Left ventricle myocardium superior (tissue), 1 donor: ENCODE results near the gene MTHFD1. TPM values are rescaled to one million over a fixed set of nuclear protein-coding genes. Genes with fewer than 3 reads are reported as not detected.
A peak's percentile ranks its signal among the peaks of the same experiment; 100 is the strongest.

Experiments
- ATAC-seq: fragments of 200-7000 bp; cut with Tn5 transposase; one replicate; pipeline ENCODE4 v1.9.1; 2020; ENCODE audit warnings: mild to moderate bottlenecking, moderate library complexity
- DNase-seq: peaks from one replicate; pipeline ENCODE4 v3.0.0-alpha.2; 2020
- intact Hi-C: fragments of 100-400 bp; cut with micrococcal nuclease; formaldehyde crosslinking; loops from one replicate; pipeline ENCODE4 v1.11.0; 2022
- total RNA-seq: library from RNA; stranded (reverse); fragmentation: NEBNext Ultra II Directional; extraction: Animal tissue kit (Norgen Biotek cat#: 25700); gene quantifications from one replicate; pipeline ENCODE4 v1.2.1, GENCODE V29; 2021
- donor health status: DM: no; HTN: yes; CAD: no; lungs with severe emphysema.

The MTHFD1 gene
- total RNA-seq, 1 donor from 2014 or later = 60.6 TPM

- DNase-seq = no peak
- no peak for ATAC-seq
- intact Hi-C loops = no loop called here
Observed at GRCh38 chr14:64440494-64440893, 52.3 kb downstream of the MTHFD1 start.

GRCh38 chr14:64442300-64442988 lies 54.3 kb downstream of the MTHFD1 start:
- peak; percentile 49 for DNase-seq
- ATAC-seq = peak; percentile 91
- intact Hi-C loops = no loop called here

GRCh38 chr14:64444140-64444539 lies 56.0 kb downstream of the MTHFD1 start:
- intact Hi-C loops = no loop called here
- no peak for DNase-seq
- ATAC-seq = no peak

GRCh38 chr14:64444984-64445845 lies 57.1 kb downstream of the MTHFD1 start:
- intact Hi-C loops = no loop called here
- no peak for DNase-seq
- no peak for ATAC-seq

- DNase-seq (no peak), ATAC-seq (no peak)
- intact Hi-C loops = no loop called here
Observed at GRCh38 chr14:64447876-64448670, 59.9 kb downstream of the MTHFD1 start.

- intact Hi-C loops = no loop called here
- DNase-seq (no peak), ATAC-seq (no peak)
Observed at GRCh38 chr14:64450255-64450654, 62.1 kb downstream of the MTHFD1 start.

- ATAC-seq (no peak), DNase-seq (no peak)
- intact Hi-C loops = no loop called here
Observed at GRCh38 chr14:64454671-64455070, 66.5 kb downstream of the MTHFD1 start.

GRCh38 chr14:64459405-64460136 lies 71.4 kb downstream of the MTHFD1 start:
- ATAC-seq = no peak
- intact Hi-C loops = no loop called here
- no peak for DNase-seq

- DNase-seq = no peak
- ATAC-seq = no peak
- intact Hi-C loops = no loop called here
Observed at GRCh38 chr14:64461221-64461620, 73.1 kb downstream of the MTHFD1 start.

GRCh38 chr14:64463195-64463594 lies 75.0 kb downstream of the MTHFD1 start:
- no peak for DNase-seq
- ATAC-seq = no peak
- intact Hi-C loops = no loop called here

GRCh38 chr14:64463873-64464272 lies 75.7 kb downstream of the MTHFD1 start:
- intact Hi-C loops = no loop called here
- DNase-seq (no peak), ATAC-seq (no peak)

GRCh38 chr14:64464651-64465050 lies 76.5 kb downstream of the MTHFD1 start:
- intact Hi-C loops = no loop called here
- DNase-seq = no peak
- no peak for ATAC-seq

GRCh38 chr14:64465191-64465822 lies 77.2 kb downstream of the MTHFD1 start, which contains the start of gene AKAP5:
TSS of gene AKAP5 (plus strand) at chr14:64465499. CDS start at chr14:64468395, 2,896 bp downstream.
- intact Hi-C loops = no loop called here
- ATAC-seq (peak; percentile 97), DNase-seq (peak; percentile 77)

- intact Hi-C loops = no loop called here
- ATAC-seq = peak; percentile 54
- DNase-seq = no peak
Observed at GRCh38 chr14:64465831-64466554, 77.8 kb downstream of the MTHFD1 start.

GRCh38 chr14:64467101-64467500 lies 78.9 kb downstream of the MTHFD1 start:
- intact Hi-C loops = no loop called here
- no peak for ATAC-seq

GRCh38 chr14:64467566-64467965 lies 79.4 kb downstream of the MTHFD1 start:
- intact Hi-C loops = no loop called here
- DNase-seq (no peak), ATAC-seq (no peak)

More at GRCh38 chr14:64467101-64467500, 78.9 kb downstream of the MTHFD1 start:
- no peak for DNase-seq

GRCh38 chr14:64468451-64468850 lies 80.3 kb downstream of the MTHFD1 start:
- ATAC-seq = no peak
- intact Hi-C loops = no loop called here
- no peak for DNase-seq

GRCh38 chr14:64474041-64474440 lies 85.9 kb downstream of the MTHFD1 start:
- no peak for ATAC-seq
- intact Hi-C loops = no loop called here
- DNase-seq = no peak
